ENCODE data around the gene IPO4.
A peak's percentile ranks its signal among the peaks of the same experiment; 100 is the strongest.

The IPO4 gene

DNA sequence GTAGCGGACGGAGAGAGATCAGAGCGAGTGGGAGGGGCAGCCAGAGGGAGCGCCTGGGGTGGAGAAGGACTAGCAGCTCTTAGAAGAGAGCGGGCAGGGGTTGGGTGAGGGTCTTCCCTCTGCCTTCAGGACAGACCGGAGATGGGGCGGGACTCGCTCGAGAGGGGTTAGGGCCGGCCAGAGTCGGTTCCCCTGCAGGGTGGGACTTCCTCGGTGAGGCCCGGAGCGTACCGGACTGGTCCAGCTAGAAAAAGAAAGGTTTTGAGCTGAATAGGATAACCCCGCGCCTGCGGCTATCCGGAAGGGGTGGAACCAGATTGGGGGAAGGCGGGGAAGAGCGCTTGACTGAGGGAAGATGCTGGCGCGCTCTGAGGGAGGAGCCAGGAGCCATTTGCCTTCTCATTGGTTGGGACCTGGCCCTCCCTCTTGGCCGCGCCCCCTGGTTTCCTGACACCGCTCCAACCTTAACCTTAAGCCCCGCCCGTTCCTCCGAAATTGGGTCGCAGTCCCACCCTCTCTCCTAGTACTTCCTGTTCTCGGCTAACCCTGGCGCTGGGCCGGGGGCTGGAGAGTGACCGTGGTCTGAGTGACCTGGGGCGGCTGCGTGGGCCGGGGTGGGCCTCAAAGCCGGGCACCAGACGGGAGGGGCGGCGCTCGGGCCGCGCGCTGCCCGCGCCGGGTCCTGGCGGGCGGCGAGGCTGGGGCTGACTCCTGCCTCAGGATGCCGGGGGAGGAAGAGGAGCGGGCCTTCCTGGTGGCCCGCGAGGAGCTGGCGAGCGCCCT, 41.4 kb downstream of the IPO4 start, which contains the start of gene RNF31:
Gene RNF31, plus strand, starts transcription at position 521 of the 783 bp plus-strand sequence. Its CDS starts 201 bp downstream, at position 722.
- DNase-seq = peak; percentile 97

DNA sequence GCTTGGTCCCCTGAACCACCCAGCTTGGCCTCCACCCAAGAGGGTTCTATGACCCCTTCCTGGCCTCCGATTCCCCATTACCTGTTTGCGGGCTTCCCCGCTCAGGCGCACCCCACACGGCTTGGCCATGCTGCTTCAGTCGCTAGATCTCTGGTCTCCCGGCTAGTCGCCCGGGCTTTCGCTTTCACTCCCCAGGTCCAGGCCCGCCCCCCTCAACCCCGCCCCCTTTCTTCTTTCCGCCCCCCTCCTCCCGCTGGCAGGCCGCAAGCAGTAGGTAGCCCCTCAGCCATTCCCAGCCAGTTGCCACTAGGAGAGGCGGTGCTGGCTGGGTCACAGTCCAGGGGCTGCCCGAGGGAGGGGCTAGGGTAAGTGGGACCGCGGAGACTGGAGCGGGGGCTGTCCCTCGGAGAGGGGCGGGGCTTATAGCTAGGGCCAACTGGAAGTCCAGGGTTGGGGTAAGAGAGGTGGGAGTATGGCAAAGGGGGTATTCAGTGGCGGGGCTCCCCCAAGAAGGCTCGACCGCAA, 42.1 kb downstream of the IPO4 start, which contains the start of gene PSME2:
Gene PSME2, minus strand, starts transcription at position 158 of the 525 bp plus-strand sequence. Its CDS starts 29 bp downstream, at position 129.
- peak; percentile 97 for DNase-seq

DNA sequence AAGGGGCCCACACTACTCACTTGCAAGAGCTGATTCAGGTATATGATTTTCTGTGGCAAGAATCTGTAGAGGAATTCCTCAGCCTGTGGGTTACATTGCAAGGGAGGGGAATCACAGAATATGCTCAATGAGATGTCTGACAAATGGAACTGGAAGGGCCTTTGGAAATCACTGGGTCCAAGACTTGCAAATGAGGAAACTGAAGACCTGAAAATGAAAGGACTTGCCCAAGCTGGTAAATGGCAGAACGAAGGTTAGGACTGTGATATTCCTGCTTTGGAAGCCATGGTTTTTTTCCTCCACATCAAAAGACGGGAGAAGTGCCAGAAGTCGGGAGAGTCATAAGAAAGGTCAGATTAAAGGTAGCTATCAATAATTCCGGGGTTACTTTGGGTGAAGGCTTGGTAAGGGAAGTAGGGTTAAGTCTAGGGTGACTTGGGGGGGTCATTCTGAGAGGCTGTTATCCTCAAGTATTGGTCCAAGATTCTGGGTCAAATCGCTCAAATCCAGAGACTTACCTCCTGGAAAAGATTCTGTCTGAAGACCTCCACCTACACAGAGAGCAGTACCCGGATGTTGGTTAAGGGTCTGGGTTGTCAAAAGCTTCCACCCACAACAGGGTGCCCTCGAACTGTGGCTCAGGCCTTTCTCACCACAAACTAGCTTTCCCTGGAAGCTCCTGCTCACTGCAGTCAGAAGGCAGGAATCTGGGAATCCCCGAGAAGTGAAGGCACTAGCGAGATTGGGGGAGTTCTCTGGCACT, 42.7 kb downstream of the IPO4 start:
- DNase-seq = no peak

DNA sequence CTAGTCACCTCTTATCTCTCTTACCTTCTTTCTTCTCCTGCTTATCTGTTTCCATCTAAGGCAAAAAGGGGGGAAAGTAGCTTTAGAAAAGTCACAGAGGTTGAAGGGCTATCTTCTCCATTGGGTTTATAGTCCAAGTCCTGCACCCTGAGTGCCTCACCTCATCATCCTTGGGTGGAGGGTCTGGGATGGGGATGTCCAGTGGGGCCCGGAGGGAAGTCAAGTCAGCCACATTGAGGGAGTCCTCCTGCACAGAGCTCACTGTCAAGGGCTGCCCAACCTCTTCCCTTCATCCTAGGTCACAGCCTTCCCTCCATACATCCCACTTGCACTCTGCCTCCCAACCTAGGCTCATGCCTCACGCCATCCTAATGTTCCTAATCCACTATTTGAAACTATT, 43.4 kb downstream of the IPO4 start:
- DNase-seq = no peak

DNA sequence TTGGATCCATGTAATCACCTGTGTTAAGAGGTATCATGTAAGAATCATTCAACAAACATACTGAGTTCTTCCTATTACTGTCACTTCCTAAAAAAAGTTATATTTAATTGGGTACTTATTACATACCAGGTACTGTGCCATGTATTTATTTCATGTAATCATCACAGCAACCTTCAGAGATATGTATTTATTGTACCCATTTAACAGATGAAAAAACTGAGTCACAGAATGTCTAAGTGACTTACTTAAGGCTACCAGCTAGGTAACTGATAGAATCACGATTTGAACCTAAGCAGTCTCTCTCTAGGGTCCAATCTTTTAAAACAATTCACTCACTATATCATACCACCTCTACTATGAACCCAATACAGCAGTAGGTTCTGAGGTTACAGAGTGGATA, 44.2 kb downstream of the IPO4 start:
- no peak for DNase-seq

DNA sequence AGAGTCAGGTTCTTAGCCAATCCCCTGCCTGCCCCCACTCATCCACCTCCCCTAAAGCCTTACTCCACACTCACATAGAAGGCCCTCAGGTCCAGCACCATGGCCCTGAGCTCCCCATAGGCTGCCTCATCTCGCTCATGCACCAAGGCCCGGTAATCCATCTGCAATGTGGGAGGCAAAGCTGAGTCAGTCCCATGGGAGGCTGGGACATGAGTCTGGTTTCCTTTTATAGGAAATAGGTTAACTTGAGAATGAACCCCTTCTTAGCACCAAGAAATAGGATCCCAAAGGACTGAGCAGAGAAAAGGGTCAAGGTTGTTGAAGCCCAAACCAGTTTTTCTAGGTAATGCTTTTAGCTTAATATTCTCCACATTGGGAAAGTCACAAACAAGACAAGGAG, 45.1 kb downstream of the IPO4 start:
- DNase-seq = no peak

DNA sequence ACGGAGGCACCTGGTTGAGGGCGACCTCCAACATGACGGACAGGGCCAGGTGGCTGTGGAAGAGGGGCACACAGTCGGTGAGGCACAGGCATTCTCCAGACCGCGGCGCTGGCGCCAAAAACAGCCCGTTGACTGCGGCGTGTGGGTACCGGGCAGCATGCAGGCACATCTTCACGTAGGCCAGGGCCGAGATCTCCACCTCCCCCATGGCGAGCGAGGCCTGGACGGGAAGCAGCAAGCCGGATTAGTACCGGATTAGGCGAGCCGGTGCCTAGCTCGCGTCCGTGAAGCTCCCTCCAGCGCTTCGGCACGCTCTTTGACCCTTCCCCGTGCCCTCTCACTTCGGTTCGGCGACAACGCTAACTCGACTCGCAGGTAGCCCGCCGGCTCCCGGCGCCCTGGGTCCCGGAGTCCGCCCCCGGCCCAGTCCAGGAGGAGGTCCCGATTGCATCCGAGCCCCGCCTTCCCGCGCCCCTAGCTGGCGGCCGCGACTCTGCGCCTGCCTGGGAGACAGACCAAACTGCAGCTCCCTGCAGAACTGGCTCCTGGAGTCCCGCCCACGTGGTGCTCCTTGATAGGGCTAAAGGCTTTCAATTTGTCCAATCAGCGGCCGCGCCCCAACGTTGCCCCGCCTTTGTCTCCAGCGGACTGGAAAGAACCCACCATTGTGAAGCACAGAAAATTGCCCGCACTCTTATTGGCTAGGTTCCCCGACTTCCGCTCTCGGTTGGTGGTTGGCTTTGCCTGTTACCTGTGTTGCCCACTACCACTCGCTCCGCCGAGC, 47.3 kb downstream of the IPO4 start, which contains the start of gene EMC9:
Gene EMC9, minus strand, starts transcription at position 495 of the 784 bp plus-strand sequence. Its CDS starts 287 bp downstream, at position 208.
- DNase-seq = peak; percentile 98

DNA sequence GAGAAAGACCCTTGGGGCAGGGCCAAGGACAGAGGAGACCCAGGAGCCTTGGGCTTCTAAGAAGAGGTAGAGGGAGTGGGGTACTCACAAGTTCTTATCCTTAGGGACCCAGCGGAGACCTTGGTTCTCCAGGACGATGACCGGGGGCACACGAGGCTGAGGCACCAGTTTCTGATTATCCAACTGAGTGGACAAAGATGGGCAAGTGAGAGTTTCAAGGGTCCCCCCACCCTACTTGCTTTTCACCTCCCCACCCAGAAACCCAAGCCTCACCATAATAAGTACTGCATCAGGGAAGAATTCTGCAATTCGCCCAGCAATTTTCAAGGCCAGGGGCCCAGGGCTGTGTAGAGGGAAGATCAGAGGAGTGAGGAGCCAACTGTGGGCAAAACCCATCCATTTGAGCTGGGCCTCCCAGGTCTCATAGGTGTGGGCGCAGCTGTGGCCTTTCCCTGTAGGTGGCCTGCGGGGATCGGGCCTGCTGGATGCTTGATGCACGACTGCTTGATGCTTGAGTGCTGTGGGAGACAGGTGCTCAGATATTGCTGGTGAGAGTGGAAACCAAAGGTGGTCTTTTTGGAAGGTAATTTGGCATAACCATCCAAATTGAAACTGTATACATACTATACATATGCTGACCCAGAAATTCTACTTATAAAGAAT, 49.2 kb downstream of the IPO4 start:
- no peak for DNase-seq

DNA sequence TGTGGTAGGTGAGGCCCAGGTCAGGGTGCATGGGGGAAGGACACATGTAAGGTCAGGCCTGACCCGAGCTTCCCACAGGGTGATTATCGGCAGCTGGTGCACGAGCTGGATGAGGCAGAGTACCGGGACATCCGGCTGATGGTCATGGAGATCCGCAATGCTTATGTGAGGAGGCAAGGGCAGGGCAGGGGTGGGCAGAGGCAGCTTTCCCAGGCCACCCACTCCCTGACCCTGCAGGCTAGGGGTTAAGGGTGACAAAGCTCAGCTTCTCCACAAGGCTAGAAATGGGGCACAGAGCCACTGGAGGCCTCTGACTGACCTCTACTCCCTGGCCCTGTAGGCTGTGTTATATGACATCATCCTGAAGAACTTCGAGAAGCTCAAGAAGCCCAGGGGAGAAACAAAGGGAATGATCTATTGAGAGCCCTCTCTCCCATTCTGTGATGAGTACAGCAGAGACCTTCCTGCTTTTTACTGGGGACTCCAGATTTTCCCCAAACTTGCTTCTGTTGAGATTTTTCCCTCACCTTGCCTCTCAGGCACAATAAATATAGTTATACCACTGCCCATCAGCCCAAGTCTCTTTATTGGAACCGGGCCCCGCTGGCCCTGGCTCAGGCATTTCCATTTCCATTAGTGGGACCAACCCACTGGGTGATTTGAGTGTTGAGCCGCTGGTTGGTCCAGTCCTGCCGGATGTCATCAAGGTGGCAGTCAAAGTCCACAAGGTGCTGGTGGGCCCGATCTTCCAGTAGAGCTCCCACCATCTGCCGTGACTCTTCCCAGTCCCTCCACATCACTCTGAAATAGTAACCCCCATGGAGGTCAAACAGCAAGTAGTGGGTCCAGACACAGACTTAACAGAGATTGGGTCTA, 50.0 kb downstream of the IPO4 start:
- no peak for DNase-seq

DNA sequence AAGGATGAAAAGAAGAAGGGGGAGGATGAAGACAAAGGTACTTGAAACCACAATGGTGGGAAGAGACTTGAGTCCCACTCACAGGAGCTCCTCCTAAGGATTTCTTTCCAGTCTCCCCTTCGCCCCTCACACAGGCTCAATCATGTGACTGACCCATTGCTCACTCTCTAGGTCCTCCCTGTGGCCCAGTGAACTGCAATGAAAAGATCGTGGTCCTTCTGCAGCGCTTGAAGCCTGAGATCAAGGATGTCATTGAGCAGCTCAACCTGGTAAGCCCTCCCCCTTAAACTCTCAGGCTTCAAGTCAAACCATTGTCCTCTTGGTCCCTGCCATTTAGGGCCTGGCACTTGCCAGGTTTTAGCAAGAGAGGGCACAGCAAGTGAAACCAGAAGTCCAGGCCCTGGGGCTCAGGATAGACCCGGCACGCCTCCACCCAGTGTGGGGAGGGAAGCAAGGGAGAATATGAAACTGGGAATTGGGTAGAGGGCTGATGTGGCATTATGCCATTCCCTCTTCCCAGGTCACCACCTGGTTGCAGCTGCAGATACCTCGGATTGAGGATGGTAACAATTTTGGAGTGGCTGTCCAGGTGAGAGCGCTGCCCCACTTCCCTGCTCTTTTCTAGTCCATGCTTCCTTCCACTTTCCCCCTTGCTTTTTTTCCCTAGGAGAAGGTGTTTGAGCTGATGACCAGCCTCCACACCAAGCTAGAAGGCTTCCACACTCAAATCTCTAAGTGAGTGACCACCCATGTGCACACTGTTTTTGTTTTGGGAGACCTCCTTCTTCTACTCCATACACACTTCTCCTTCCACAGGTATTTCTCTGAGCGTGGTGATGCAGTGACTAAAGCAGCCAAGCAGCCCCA, 50.9 kb downstream of the IPO4 start:
- DNase-seq = no peak

DNA sequence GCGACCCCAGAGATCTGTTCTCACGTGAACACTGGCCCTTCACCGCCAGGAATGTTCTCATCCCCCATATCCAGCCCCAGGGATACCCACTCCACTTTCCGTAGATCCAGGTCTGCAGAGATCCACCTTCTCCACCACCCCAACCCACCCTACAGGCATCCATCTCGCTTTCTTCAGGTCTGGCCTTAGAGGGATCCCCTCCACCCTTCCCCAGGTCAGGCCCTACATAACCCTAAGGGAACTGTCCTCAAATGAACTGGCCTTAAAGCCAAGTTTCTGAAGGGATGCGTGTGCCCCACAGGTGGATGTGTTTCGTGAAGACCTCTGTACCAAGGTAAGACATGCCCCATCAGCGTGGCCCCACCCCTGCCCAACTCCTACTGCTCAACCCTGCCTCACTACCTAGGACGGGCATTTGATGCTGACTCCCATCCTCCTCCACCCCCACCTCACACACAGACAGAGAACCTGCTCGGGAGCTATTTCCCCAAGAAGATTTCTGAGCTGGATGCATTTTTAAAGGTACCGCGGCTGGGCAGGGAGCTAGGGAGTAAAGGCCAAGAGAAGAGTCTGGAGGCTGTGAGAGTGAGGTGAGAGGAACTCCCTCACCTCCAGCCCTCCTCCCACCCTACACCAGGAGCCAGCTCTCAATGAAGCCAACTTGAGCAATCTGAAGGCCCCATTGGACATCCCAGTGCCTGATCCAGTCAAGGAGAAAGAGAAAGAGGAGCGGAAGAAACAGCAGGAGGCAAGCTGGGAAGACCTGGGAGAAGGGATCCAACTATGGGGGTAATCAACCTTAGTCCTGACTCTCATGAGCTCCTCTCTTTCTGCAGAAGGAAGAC, 51.7 kb downstream of the IPO4 start:
- no peak for DNase-seq

DNA sequence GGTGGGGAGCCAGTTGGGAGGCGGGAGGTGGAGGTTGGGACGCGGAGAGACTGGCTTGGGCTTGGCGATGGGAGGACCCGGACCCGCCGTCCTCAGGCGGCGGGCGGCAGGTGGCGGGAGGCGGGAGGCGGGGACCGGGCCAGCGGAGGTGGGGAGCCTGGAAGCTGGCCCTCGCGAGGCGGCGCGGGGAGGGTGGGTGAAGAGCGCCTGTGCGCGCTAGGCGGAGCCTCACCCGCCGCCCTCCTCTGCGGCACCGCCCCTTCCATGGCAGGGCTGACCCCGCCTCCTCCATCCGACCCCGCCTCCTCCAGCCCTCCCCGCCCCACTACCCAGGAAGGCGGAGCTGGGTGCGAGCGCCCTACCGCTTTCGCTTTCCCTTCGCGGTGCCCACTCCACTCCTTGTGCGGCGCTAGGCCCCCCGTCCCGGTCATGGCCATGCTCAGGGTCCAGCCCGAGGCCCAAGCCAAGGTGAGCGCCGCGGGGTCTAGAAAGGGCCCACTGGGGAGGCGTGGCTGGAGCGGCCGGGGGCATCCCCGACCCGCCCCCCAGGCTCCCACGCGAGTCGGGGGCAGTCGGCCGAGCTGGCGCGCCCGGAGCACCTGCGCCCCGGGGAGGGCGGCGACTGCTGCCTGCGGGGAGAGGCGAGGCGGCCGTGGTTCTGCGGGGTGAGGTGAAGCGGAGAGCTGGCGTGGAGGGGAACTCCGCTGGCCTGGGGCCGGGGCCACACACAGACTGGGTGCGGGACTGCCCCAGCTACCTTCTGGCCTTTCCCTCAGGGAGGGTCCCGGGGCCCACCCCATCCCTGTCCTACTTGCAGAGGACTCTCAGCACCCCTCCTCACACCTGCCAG, 52.6 kb downstream of the IPO4 start, which contains the start of gene PSME1:
Gene PSME1, plus strand, starts transcription at position 361 of the 850 bp plus-strand sequence. Its CDS starts 69 bp downstream, at position 430.
- peak; percentile 89 for DNase-seq

DNA sequence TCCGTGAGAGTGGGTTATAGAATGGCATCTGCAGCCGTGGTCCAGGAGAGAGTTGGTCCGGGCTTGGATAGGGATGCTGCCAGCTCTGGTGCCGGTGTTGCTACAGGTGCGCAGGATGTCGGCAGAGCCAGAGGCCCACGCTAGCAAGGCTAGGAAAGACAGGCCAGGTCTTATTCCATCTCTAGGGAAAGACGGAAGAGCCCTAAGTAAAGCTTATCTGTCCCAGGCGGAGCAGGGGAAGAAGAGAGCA, 53.1 kb downstream of the IPO4 start:
- DNase-seq = no peak

DNA sequence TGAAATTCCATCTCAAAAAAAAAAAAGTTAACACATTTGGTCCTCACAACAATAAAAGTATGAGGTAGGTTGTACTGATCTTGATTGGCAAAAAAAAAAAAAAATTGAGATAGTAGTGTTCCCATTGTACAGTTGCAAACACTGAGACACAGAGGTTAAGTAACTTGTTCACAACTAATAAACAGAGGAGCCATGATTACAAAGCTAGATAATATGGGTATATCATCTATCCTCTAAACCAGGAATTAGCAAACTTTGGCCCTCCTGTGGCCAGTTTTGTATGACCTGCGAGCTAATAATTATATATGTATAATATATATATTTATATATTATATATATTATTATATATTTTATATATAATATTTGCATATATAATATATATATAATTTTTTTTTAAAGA, 54.9 kb downstream of the IPO4 start:
- DNase-seq = no peak

DNA sequence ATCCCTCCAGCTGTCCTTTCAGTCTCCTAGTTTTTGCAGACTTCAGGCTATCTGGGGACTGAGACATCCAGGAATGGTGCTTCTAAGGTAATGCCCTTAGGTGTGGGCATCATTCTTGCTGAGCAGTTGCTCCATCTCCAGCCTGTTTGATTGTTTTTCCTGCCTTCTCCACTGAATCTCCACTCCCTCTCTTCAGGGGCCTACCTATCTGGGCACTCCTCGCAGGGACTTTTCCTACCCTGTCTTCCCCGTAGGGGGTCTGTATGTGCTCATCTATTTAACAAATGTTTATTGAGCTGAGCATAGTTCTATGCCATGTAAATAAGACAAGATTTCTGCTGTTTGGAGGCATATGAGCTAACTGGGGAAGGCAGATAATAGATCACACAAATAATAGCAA, 55.6 kb downstream of the IPO4 start:
- DNase-seq = no peak

DNA sequence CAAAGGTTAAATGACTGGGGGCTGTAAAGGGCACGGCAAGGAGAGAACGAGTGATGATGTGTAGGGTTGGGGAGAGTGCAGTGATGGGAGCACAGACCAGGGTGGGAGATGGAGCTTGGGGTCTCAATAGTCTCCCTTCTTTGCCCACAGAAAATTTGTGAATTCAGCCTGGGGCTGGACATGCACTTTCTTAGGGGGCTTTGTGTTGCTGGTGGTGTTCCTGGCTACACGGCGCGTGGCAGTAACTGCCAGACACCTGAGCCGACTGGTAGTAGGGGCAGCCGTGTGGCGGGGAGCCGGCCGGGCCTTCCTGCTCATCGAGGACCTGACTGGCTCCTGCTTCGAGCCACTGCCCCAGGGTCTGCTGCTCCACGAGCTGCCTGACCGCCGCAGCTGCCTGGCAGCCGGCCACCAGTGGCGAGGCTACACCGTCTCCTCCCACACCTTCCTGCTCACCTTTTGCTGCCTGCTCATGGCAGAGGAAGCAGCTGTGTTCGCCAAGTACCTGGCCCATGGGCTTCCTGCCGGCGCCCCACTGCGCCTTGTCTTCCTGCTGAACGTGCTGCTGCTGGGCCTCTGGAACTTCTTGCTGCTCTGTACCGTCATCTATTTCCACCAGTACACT, 56.4 kb downstream of the IPO4 start:
- no peak for DNase-seq

DNA sequence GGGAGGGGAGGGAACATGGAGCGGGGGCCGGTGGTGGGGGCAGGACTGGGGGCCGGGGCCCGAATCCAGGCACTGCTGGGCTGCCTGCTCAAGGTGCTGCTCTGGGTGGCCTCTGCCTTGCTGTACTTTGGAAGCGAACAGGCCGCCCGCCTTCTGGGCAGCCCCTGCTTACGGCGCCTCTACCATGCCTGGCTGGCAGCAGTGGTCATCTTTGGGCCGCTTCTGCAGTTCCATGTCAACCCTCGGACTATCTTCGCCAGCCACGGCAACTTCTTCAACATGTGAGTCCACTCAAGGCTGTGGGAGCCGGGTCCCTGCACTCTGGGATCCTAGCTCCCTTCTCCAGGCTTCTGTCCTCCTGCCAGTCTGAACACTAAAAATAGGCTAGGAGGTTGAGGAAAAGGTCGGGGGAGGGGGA, 57.1 kb downstream of the IPO4 start:
- no peak for DNase-seq
